NAMALWA (cell line): ENCODE data around the gene OR10V1.
A peak's percentile ranks its signal among the peaks of the same experiment; 100 is the strongest.
"Not testable (repeated sequence)": the region's sequence is repeated elsewhere in the genome, so short reads cannot be mapped to it uniquely, and the experiment has no call there.

ENCODE experiments used
- DNase-seq: peaks from one replicate; pipeline ENCODE4 v3.0.0-alpha.2; 2015; ENCODE audit warnings: low spot score

Gene OR10V1

GRCh38 chr11:59710136-59710847, 3.4 kb downstream of the OR10V1 start:
- DNase-seq, result no peak

- DNase-seq, result no peak
Observed at GRCh38 chr11:59708537-59708936, 5.1 kb downstream of the OR10V1 start.

- no peak for DNase-seq
Observed at GRCh38 chr11:59707371-59707770, 6.3 kb downstream of the OR10V1 start.

DNA sequence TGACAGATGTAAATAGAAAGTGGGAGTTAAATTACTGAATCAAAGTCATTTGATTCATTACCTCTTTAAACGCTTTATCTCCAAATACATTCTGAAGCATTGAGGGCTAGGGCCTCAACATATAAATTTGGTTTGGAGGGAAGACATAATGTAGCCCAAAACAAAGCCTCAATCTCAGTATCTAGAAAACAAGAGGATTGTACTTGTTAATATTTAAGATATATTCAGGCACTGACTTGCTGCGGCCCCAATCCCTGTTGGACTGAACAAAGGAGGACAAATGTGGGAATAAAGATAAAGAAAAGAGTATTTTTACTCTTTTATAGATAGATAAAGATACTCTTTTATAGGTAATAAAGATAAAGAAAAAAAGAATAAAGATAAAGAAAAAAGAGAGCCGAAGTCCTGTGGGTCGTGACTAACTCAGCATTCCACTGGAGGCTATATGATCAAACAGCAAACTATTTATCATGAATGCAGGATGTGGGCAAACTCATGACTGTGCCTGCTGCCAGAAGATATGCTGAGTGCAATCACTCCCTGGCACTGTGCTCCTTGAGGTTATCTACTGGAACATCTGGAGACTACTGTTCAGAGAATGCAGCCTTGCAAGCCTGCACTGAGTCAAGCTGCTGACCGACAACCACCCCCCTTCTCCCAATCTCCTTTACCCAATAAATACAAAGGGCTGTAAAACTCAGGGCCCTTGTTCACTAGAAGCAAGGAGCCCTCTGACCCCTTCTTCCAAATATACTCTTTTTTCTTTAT, 6.9 kb downstream of the OR10V1 start:
- DNase-seq, result no peak

DNA sequence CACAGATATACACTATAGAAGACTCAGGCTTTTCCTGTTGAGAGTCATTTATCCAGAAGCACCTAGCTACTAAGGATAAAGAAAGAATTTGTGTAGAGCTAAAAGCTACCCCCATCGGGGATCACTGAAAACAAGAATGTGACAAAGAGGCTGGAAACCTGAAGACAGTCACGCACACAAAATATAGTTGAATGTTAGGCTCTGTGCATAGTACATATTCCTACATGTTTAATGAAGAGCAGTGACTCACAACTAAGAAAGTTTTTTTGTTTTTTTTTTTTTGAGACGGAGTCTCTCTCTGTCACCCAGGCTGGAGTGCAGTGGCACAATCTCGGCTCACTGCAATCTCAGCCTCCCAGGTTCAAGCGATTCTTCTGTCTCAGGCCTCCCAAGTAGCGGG, 8.4 kb downstream of the OR10V1 start:
- no peak for DNase-seq

- DNase-seq, result not testable (repeated sequence)
Observed at GRCh38 chr11:59703515-59703914, 10.1 kb downstream of the OR10V1 start.

DNA sequence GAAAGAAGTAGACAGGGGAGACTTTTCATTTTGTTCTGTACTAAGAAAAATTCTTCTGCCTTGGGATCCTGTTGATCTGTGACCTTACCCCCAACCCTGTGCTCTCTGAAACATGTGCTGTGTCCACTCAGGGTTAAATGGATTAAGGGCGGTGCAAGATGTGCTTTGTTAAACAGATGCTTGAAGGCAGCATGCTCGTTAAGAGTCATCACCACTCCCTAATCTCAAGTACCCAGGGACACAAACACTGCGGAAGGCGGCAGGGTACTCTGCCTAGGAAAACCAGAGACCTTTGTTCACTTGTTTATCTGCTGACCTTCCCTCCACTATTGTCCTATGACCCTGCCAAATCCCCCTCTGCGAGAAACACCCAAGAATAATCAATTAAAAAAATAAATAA, 13.5 kb downstream of the OR10V1 start:
- DNase-seq, result not testable (repeated sequence)

GRCh38 chr11:59698506-59698905, 15.1 kb downstream of the OR10V1 start:
- DNase-seq, result no peak

GRCh38 chr11:59692915-59693314, 20.7 kb downstream of the OR10V1 start:
- DNase-seq, result no peak

DNA sequence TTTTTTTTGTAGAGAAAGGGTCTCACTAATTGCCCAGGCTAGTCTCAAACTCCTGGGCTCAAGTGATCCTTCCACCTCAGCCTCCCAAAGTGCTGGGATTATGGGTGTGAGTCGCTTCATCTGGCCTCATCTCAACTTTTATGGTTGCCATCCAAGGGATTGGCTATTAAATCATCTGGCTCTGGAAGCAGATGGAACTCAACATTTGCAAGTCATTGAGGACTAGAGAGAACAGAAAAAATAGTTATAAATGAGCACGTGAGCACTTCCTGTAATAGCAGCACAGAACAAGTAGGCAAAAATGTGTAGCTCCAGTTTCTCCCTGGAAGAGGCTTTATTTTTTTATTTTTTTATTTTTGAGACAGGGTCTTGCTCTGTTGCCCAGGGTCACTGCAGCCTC, 22.5 kb downstream of the OR10V1 start:
- no peak for DNase-seq

DNA sequence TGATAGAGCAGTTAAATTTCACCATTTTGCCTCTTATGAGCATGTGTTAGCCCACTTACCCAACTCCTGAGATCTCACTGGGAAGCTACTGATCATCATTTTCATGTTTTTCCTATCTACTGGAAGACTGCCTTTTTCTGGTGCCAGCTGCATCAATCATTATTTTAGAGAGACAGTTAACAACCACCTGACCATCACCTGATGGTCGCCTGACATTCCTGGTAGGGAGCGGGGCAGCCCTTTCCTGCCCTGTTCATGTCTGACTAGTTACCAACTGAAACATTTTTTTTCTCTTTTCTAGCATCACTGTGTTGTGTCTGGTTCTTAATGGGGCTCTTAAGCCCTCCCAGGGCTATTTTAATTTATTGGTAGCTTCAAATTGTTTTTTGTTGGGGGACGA, 24.6 kb downstream of the OR10V1 start:
- no peak for DNase-seq

GRCh38 chr11:59681260-59681725, 32.4 kb downstream of the OR10V1 start:
- DNase-seq, result not testable (repeated sequence)

- peak; percentile 81 for DNase-seq
Observed at GRCh38 chr11:59680287-59681154, 33.1 kb downstream of the OR10V1 start.

GRCh38 chr11:59679347-59679746, 34.3 kb downstream of the OR10V1 start:
- no peak for DNase-seq

DNA sequence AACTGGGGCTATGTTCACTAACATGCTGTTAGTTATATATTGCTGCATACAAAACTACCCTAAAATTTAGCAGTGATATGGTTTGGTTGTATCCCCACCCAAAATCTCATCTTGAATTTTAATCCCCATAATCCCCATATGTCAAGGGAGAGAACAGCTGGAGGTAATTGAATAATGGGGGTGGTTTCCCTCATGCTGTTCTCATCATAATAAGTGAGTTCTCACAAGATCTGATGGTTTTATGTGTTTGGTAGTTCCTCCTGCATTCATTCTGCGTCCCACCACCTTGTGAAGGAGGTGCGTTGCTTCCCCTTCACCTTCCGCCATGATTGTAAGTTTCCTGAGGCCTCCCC, 34.9 kb downstream of the OR10V1 start:
- no peak for DNase-seq

GRCh38 chr11:59678118-59678812, 35.4 kb downstream of the OR10V1 start:
- no peak for DNase-seq

DNA sequence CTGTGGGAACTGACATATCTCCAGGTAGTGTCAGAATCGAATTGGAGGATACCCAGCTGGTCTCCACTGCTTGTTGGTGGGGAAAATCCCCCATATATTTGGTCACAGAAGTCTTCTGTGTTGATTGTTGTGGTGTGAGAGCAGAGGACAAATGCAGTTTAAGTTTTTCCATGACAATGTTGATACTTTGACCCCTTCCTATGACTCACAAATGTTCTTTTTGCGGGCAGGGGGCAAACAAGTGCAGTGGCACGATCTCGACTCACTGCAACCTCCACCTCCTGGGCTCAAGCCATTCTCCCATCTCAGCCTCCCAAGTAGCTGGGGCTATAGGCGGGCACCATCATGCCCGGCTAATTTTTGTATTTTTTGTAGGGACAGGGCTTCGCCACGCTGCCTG, 37.4 kb downstream of the OR10V1 start:
- DNase-seq, result no peak

DNA sequence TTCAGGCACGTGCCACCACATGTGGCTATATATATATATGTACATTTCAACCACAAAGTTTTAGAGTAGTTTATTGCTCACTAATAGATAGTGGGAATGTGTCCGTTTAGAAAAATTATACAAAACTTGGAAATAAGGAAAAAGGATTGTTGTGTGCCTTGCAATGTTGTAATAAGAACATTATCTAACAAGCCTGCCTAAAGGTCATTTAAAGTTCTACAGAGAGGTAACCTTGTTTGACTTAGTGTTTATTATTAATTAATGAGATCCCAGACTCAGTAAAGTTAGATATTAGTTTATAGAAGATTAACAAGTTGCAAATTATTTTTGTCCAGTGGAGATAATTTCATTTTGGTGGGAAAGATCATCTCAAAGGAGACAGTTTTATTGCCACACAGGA, 39.4 kb downstream of the OR10V1 start:
- DNase-seq, result no peak

DNA sequence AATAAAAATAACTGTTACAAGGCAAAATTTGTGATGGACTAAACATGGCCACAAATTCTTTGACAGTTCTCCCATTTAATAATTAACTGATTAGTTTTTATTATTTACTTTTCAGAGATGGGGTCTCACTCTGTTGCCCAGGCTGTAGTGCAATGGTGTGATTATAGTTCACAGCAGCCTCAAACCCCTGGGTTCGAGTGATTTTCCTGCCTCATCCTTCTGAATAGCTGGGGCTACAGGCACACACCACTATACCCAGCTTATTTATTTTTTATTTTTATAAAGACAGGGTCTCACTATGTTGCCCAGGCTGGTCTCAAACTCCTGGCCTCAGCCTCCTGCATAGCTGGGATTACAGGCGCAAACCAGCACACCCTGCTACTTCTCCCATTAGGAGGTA, 40.4 kb downstream of the OR10V1 start:
- DNase-seq, result no peak

DNA sequence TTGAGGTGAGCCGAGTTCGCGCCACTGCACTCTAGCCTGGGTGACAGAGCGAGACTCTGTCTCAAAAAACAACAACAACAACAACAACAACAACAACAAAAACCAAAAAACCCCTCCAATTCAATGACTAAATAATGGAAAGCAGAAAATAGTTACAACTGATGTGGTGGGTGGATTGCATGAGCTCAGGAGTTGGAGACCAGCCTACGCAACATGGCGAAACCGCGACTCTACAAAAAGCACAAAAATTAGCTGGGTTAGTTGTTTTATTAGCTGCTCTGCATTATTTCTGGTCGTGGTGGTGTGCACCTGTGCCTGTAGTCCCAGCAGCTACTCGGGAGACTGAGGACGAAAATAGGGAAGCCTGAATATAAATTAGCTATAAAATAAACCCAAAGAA, 42.2 kb downstream of the OR10V1 start:
- no peak for DNase-seq

DNA sequence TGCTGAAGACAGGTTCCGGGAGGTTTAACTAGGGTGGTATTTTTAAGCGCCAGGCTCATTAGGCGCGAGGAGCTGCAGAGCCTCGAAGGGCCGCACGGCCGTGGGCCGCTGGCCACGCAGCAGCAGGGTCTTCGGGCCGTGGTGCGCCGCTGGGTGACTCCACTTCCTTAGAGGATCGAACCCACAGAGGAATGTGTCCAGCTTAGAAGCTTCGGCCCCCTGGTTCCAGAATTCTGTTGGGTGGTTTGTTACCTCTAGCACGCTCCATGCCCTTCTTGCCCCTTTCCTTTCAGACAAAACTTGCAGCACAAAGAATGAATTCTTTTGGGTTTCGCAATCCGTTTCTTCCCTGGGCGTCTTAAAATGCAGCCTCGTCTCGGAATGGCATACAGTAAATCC, 44.0 kb downstream of the OR10V1 start:
- DNase-seq, result no peak
